ENCODE data around the gene ISX.

The ISX gene

GRCh38 chr22:35099883-35100282 lies 33.9 kb downstream of the ISX start:
- no peak for DNase-seq (ENCODE audit: insufficient read length, low spot score)
- no peak for FAIRE-seq
- TF ChIP-seq POLR2AphosphoS5 (IDR thresholded peaks at IDR 0.05; ENCODE audit: low read depth, low read length): no peak
- no peak for TF ChIP-seq POU2F2 (IDR thresholded peaks at IDR 0.05; ENCODE audit: low read depth, low read length)
- TF ChIP-seq PAX5 (IDR thresholded peaks at IDR 0.05; ENCODE audit: insufficient read depth, low read length, severe bottlenecking): no peak
- no peak for TF ChIP-seq TAF1 (IDR thresholded peaks at IDR 0.05; ENCODE audit: low read depth, low read length)
- TF ChIP-seq POLR2A (IDR thresholded peaks at IDR 0.05; ENCODE audit: low read depth, low read length): no peak
- TF ChIP-seq SPI1 (IDR thresholded peaks at IDR 0.05; ENCODE audit: low read depth, low read length): no peak

GRCh38 chr22:35102663-35103062 lies 36.7 kb downstream of the ISX start:
- no peak for DNase-seq (ENCODE audit: insufficient read length, low spot score)
- TF ChIP-seq POLR2A (IDR thresholded peaks at IDR 0.05; ENCODE audit: low read depth, low read length) (no peak), SPI1 (IDR thresholded peaks at IDR 0.05; ENCODE audit: low read depth, low read length) (peak; percentile 72)
- FAIRE-seq: peak; percentile 50

- DNase-seq (ENCODE audit: insufficient read length, low spot score) (no peak), FAIRE-seq (no peak)
- TF ChIP-seq TAF1 (IDR thresholded peaks at IDR 0.05; ENCODE audit: low read depth, low read length): no peak
- TF ChIP-seq SPI1 (IDR thresholded peaks at IDR 0.05; ENCODE audit: low read depth, low read length): no peak
These were observed 37.8 kb downstream of the ISX start for GRCh38 chr22:35103761-35104160.

GRCh38 chr22:35104491-35104890 lies 38.5 kb downstream of the ISX start:
- FAIRE-seq: no peak
- TF ChIP-seq POLR2AphosphoS5 (IDR thresholded peaks at IDR 0.05; ENCODE audit: low read depth, low read length) (no peak), TAF1 (IDR thresholded peaks at IDR 0.05; ENCODE audit: low read depth, low read length) (no peak), PAX5 (IDR thresholded peaks at IDR 0.05; ENCODE audit: insufficient read depth, low read length, severe bottlenecking) (no peak), POU2F2 (IDR thresholded peaks at IDR 0.05; ENCODE audit: low read depth, low read length) (no peak)
- no peak for DNase-seq (ENCODE audit: insufficient read length, low spot score)

GRCh38 chr22:35109616-35110015 lies 43.7 kb downstream of the ISX start:
- TF ChIP-seq POLR2AphosphoS5 (IDR thresholded peaks at IDR 0.05; ENCODE audit: low read depth, low read length) (no peak), POU2F2 (IDR thresholded peaks at IDR 0.05; ENCODE audit: low read depth, low read length) (no peak), TAF1 (IDR thresholded peaks at IDR 0.05; ENCODE audit: low read depth, low read length) (no peak), POLR2A (IDR thresholded peaks at IDR 0.05; ENCODE audit: low read depth, low read length) (no peak), SPI1 (IDR thresholded peaks at IDR 0.05; ENCODE audit: low read depth, low read length) (no peak), PAX5 (IDR thresholded peaks at IDR 0.05; ENCODE audit: insufficient read depth, low read length, severe bottlenecking) (no peak)
- FAIRE-seq (no peak), DNase-seq (ENCODE audit: insufficient read length, low spot score) (no peak)

- no peak for TF ChIP-seq TAF1 (IDR thresholded peaks at IDR 0.05; ENCODE audit: low read depth, low read length)
- no peak for TF ChIP-seq POU2F2 (IDR thresholded peaks at IDR 0.05; ENCODE audit: low read depth, low read length)
- no peak for TF ChIP-seq POLR2AphosphoS5 (IDR thresholded peaks at IDR 0.05; ENCODE audit: low read depth, low read length)
- TF ChIP-seq POLR2A (IDR thresholded peaks at IDR 0.05; ENCODE audit: low read depth, low read length): no peak
- no peak for TF ChIP-seq SPI1 (IDR thresholded peaks at IDR 0.05; ENCODE audit: low read depth, low read length)
- TF ChIP-seq PAX5 (IDR thresholded peaks at IDR 0.05; ENCODE audit: insufficient read depth, low read length, severe bottlenecking): no peak
- DNase-seq (ENCODE audit: insufficient read length, low spot score): no peak
- no peak for FAIRE-seq
These were observed 45.3 kb downstream of the ISX start for GRCh38 chr22:35111244-35111643.

GRCh38 chr22:35113341-35113740 lies 47.4 kb downstream of the ISX start:
- FAIRE-seq: no peak
- no peak for DNase-seq (ENCODE audit: insufficient read length, low spot score)
- TF ChIP-seq PAX5 (IDR thresholded peaks at IDR 0.05; ENCODE audit: insufficient read depth, low read length, severe bottlenecking) (no peak), TAF1 (IDR thresholded peaks at IDR 0.05; ENCODE audit: low read depth, low read length) (no peak), POLR2AphosphoS5 (IDR thresholded peaks at IDR 0.05; ENCODE audit: low read depth, low read length) (no peak), POU2F2 (IDR thresholded peaks at IDR 0.05; ENCODE audit: low read depth, low read length) (no peak), POLR2A (IDR thresholded peaks at IDR 0.05; ENCODE audit: low read depth, low read length) (no peak)

GRCh38 chr22:35114131-35114980 lies 48.4 kb downstream of the ISX start:
- FAIRE-seq (peak; percentile 40), DNase-seq (ENCODE audit: insufficient read length, low spot score) (no peak)
- TF ChIP-seq POLR2AphosphoS5 (IDR thresholded peaks at IDR 0.05; ENCODE audit: low read depth, low read length) (no peak), PAX5 (IDR thresholded peaks at IDR 0.05; ENCODE audit: insufficient read depth, low read length, severe bottlenecking) (no peak), TAF1 (IDR thresholded peaks at IDR 0.05; ENCODE audit: low read depth, low read length) (no peak)

GRCh38 chr22:35115515-35115914 lies 49.6 kb downstream of the ISX start:
- DNase-seq (ENCODE audit: insufficient read length, low spot score) (no peak), FAIRE-seq (no peak)
- TF ChIP-seq SPI1 (IDR thresholded peaks at IDR 0.05; ENCODE audit: low read depth, low read length) (no peak), POLR2A (IDR thresholded peaks at IDR 0.05; ENCODE audit: low read depth, low read length) (no peak), TAF1 (IDR thresholded peaks at IDR 0.05; ENCODE audit: low read depth, low read length) (no peak), PAX5 (IDR thresholded peaks at IDR 0.05; ENCODE audit: insufficient read depth, low read length, severe bottlenecking) (no peak), POLR2AphosphoS5 (IDR thresholded peaks at IDR 0.05; ENCODE audit: low read depth, low read length) (no peak), POU2F2 (IDR thresholded peaks at IDR 0.05; ENCODE audit: low read depth, low read length) (no peak)

GRCh38 chr22:35116269-35116668 lies 50.3 kb downstream of the ISX start:
- TF ChIP-seq POLR2AphosphoS5 (IDR thresholded peaks at IDR 0.05; ENCODE audit: low read depth, low read length) (no peak), PAX5 (IDR thresholded peaks at IDR 0.05; ENCODE audit: insufficient read depth, low read length, severe bottlenecking) (no peak), TAF1 (IDR thresholded peaks at IDR 0.05; ENCODE audit: low read depth, low read length) (no peak), POLR2A (IDR thresholded peaks at IDR 0.05; ENCODE audit: low read depth, low read length) (no peak), SPI1 (IDR thresholded peaks at IDR 0.05; ENCODE audit: low read depth, low read length) (no peak), POU2F2 (IDR thresholded peaks at IDR 0.05; ENCODE audit: low read depth, low read length) (no peak)
- DNase-seq (ENCODE audit: insufficient read length, low spot score): no peak
- no peak for FAIRE-seq
